Activated B cell treated with CpG ODN at 0.5 μM for 24 hours (primary cell): ENCODE measurements around the gene APBA1. TPM values are rescaled to one million over a fixed set of nuclear protein-coding genes. Genes with fewer than 3 reads are reported as not detected.
A peak's percentile ranks its signal among the peaks of the same experiment; 100 is the strongest.

Experiments used
- ATAC-seq: fragments of 200-7000 bp; cut with Tn5 transposase; one replicate; pipeline ENCODE4 v1.10.0; 2021; ENCODE audit warnings: low read depth, mild to moderate bottlenecking, moderate library complexity
- CTCF ChIA-PET: fragments of 350-600 bp; sonication (Branson Sonifier 250); formaldehyde crosslinking; loops from one replicate; lab custom pipeline; 2021; ENCODE audit warnings: antibody characterized with exemption; lab: Charles Lee
- POLR2A ChIA-PET: fragments of 350-600 bp; sonication (Branson Sonifier 250); formaldehyde crosslinking; loops from one replicate; lab custom pipeline; 2021; ENCODE audit warnings: antibody characterized with exemption; lab: Charles Lee
- DNase-seq: peaks from one replicate; pipeline ENCODE4 v3.0.0; 2022
- H3K27ac Mint-ChIP-seq: one replicate; pipeline ENCODE4 v1.8.0; 2020; ENCODE audit warnings: mixed read lengths
- H3K27me3 Mint-ChIP-seq: one replicate; pipeline ENCODE4 v1.8.0; 2021; ENCODE audit warnings: mixed read lengths
- H3K36me3 Mint-ChIP-seq: one replicate; pipeline ENCODE4 v1.8.0; 2021; ENCODE audit warnings: low read depth, mixed read lengths
- H3K4me1 Mint-ChIP-seq: one replicate; pipeline ENCODE4 v1.8.0; 2021; ENCODE audit warnings: mixed read lengths
- H3K4me3 Mint-ChIP-seq: one replicate; pipeline ENCODE4 v1.8.0; 2020; ENCODE audit warnings: mild to moderate bottlenecking, mixed read lengths
- H3K9me3 Mint-ChIP-seq: one replicate; pipeline ENCODE4 v1.8.0; 2020; ENCODE audit warnings: mixed read lengths
- CTCF ChIP-seq: fragments of 200-600 bp; IDR thresholded peaks from one replicate; pipeline ENCODE4 v1.8.0; 2022; ENCODE audit warnings: antibody characterized with exemption, mild to moderate bottlenecking
- intact Hi-C: fragments of 100-400 bp; cut with micrococcal nuclease; formaldehyde crosslinking; loops from one replicate; pipeline ENCODE4 v1.15.1; 2024
- total RNA-seq: library from RNA; stranded (reverse); gene quantifications from 2 replicates; pipeline ENCODE4 v1.2.3, GENCODE V29; 2022

Gene APBA1
- total RNA-seq, 1 donor from 2014 or later, result not detected

- intact Hi-C loops, result no loop called here
- Mint-ChIP-seq H3K4me3 (no peak overlapping the region), H3K27ac (no peak overlapping the region), H3K9me3 (no peaks in the 10 kb centered on the region), H3K4me1 (no peaks in the 10 kb centered on the region), H3K27me3 (no peaks in the 10 kb centered on the region), H3K36me3 (no peaks in the 10 kb centered on the region)
- no peak for ATAC-seq
- POLR2A ChIA-PET, result no interaction called here
- DNase-seq, result no peak
- TF ChIP-seq CTCF, result no peak
- CTCF ChIA-PET, result no interaction called here
Observed at GRCh38 chr9:69556707-69557106, 115.5 kb downstream of the APBA1 start.

DNA sequence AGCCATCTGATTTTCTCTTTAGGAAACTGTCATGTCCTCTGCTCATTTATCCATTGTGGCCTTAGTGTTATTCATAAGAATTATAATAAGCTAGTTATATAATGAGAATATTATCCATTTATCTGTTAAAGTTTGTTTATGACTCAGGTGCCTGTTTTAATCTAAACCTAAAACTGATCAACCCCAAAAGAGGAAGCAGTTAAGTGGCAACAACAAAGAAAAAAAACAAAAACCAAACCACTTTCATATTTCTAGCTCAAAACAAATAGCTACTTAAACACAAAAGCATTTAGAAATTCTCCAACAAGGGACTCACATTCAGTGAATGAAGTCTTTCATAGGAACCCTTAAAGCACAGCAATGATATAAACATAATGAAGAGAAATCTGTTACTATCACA lies 116.4 kb downstream of the APBA1 start:
- intact Hi-C loops, result no loop called here
- Mint-ChIP-seq H3K36me3 (no peaks in the 10 kb centered on the region), H3K27me3 (no peaks in the 10 kb centered on the region), H3K9me3 (no peaks in the 10 kb centered on the region), H3K4me1 (no peaks in the 10 kb centered on the region), H3K27ac (no peak overlapping the region), H3K4me3 (no peak overlapping the region)
- DNase-seq, result no peak
- ChIA-PET CTCF (no interaction called here), POLR2A (no interaction called here)
- TF ChIP-seq CTCF, result no peak
- ATAC-seq, result no peak

- no peaks in the 10 kb centered on the region for H3K4me1 Mint-ChIP-seq
- TF ChIP-seq CTCF, result no peak
- ChIA-PET POLR2A (no interaction called here), CTCF (no interaction called here)
- H3K36me3 Mint-ChIP-seq, result no peaks in the 10 kb centered on the region
- H3K27ac Mint-ChIP-seq, result no peak overlapping the region
- no peaks in the 10 kb centered on the region for H3K9me3 Mint-ChIP-seq
- no peaks in the 10 kb centered on the region for H3K27me3 Mint-ChIP-seq
- intact Hi-C loops, result loop anchor here (5.0 kb wide), 1 partner anchor 53 kb away; no protein-coding TSS in a partner anchor
- ATAC-seq (no peak), DNase-seq (no peak)
- H3K4me3 Mint-ChIP-seq, result no peak overlapping the region
Observed at GRCh38 chr9:69554945-69555344, 117.2 kb downstream of the APBA1 start.

DNA sequence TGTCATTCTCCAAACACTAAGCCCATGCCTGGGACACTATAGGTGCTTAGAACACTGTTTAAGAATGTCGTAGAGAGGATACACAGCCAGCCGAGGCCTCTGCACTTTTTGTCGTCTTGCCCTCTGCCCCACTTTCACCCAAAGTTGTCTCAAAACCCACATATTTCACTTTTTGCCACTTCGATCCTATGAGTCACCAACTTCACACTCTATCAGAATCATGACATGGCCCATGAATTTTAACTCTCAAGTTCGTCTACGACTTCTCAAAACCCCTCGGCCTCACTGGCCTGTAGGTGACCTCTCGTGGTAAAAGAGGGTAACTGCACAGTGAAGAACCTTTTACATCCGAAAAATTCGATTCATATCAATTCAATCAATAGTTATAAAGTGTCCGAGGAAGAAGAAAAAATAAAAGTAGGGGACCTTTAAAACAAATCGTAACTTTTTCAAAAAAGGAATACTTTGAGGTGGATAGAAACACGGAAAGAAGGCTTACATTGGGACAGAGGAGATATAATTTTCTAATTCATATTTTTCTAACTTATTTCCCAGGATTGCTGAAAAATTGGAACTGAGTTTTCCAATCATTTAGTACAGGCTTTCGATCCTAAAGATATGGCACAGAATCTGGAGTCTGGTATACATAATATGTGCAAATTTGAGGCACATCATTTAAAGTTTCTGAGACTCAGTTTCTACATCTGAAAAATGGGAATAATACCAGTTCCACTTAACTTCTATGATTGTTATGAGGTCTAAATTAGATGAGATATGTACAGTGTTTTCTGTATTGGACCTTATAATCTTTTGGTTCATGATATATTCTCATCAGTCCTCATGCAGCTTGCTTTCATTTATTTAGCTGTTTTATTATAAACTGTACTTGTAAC lies 122.6 kb downstream of the APBA1 start:
- no peaks in the 10 kb centered on the region for H3K4me1 Mint-ChIP-seq
- H3K36me3 Mint-ChIP-seq, result no peaks in the 10 kb centered on the region
- ChIA-PET CTCF (interaction anchor here (0.9 to 1.4 kb wide), 3 partner anchors 128 to 496 kb away, joined by 3 to 7 read pairs (median 3); no protein-coding TSS in a partner anchor), POLR2A (no interaction called here)
- peak; percentile 82 for TF ChIP-seq CTCF
- no peak overlapping the region for H3K27ac Mint-ChIP-seq
- DNase-seq (no peak), ATAC-seq (no peak)
- no peak overlapping the region for H3K4me3 Mint-ChIP-seq
- intact Hi-C loops, result loop anchor here (1.0 to 5.0 kb wide), 4 partner anchors 47 to 982 kb away; no protein-coding TSS in a partner anchor
- peaks cover 6% of the 10 kb centered on the region for H3K27me3 Mint-ChIP-seq
- no peaks in the 10 kb centered on the region for H3K9me3 Mint-ChIP-seq

GRCh38 chr9:69548681-69549080 lies 123.5 kb downstream of the APBA1 start:
- no peak overlapping the region for H3K4me3 Mint-ChIP-seq
- TF ChIP-seq CTCF, result no peak
- ATAC-seq, result no peak
- no peaks in the 10 kb centered on the region for H3K36me3 Mint-ChIP-seq
- no peak overlapping the region for H3K27ac Mint-ChIP-seq
- ChIA-PET CTCF (interaction anchor here (1.1 to 1.4 kb wide), 2 partner anchors 127 to 495 kb away, joined by 3 read pairs; no protein-coding TSS in a partner anchor), POLR2A (no interaction called here)
- H3K9me3 Mint-ChIP-seq, result no peaks in the 10 kb centered on the region
- no peaks in the 10 kb centered on the region for H3K4me1 Mint-ChIP-seq
- intact Hi-C loops, result loop anchor here (1.0 to 5.0 kb wide), 3 partner anchors 125 to 981 kb away; no protein-coding TSS in a partner anchor
- DNase-seq, result no peak
- H3K27me3 Mint-ChIP-seq, result peaks cover 6% of the 10 kb centered on the region
